Retina (tissue), 1 donor: Measurements from ENCODE around the gene SRP14.
"Not testable (repeated sequence)": the region's sequence is repeated elsewhere in the genome, so short reads cannot be mapped to it uniquely, and the experiment has no call there.

Experiments used
- DNase-seq: peaks from one replicate; pipeline ENCODE4 v3.0.0-alpha.2; 2016

Gene SRP14

DNA sequence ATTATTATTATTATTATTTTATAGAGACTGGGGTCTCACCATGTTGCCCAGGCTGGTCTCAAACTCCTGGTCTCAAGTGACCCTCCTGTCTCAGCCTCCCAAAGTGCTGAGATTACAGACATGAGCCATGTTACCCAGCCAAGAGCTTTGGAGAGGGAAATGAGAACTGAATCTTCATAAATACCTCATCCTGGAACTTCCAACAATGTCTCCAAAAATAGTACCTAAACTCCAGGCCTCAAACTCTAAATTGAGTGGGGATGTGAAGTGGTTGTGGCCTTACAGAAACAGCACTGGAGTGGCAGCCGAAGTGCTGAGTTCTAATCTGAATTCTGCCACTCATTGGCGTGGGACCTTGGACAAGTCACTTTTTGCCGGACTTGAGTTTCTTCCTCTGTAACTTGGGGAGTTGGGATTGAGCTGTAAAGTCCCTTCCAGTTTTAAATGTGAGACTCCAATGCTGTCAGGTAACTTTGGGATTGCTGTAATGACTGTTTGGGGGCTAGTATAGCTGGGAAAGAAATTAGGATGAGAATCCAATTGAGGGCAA lies 10.0 kb upstream of the SRP14 start:
- no peak for DNase-seq

DNA sequence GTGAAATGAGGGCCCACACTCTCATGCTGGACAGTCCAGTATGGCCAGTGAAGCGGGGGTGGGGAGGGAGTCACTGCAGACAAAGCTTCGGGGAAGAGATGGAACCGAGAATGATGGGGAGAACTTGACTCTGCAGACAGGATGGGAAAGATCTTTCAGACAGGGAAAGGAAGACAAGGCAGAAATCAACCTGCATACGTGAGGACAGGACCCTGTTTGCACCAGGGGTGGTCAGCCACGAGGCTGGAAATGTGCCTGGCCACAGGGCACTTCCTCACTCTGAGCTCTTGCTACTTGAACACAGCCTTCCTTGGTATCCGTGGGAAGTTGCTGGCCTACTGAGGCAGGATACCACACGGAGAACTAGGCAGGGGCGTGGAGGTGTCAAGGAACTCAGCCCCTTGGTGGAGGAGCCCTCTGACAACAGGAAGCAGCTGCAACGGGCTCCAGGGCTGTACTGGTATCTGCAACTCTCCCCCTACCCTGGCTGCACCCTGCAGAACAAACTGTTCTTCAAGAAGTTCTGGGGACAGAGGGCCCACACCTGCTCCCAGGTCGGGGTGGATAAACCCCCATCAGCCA lies 9.3 kb upstream of the SRP14 start:
- no peak for DNase-seq

DNA sequence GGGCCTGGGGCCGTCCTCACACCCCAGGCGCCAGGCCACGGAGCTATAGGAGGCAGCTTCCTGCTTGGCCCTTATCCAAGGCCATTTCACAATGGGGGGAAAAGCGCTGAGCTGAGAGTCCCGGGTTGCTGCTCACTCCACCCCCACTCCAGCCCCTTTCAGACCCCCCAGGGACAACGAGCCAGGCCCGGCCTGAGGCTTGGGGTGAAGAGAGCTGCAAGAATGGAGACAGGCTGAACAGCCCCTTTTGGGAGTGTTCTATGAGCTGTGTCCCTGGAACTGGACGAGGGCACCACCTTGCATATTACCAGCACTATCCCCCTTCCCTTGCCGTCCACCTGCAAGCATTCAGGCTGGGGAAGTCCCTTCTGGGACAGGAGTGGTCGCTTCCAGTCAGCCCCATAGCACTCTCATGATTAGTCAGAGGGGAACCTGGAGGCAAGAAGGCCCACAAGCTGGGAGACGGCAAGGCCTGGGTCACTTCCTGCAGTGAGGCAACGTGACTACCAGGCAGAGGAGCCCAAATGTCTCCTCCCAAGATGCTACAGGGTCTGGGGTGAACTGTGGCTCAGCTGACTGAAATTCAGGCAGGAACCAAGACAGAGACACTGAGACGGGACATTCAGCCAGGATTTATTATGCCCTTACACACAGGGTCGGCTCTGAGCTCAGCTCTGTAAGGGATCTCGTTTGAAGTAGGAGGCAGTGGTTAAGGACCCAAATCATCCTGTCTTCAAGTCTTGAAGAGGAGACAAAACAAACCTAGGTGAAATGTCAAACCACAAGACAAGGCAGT lies 8.6 kb upstream of the SRP14 start:
- no peak for DNase-seq

DNA sequence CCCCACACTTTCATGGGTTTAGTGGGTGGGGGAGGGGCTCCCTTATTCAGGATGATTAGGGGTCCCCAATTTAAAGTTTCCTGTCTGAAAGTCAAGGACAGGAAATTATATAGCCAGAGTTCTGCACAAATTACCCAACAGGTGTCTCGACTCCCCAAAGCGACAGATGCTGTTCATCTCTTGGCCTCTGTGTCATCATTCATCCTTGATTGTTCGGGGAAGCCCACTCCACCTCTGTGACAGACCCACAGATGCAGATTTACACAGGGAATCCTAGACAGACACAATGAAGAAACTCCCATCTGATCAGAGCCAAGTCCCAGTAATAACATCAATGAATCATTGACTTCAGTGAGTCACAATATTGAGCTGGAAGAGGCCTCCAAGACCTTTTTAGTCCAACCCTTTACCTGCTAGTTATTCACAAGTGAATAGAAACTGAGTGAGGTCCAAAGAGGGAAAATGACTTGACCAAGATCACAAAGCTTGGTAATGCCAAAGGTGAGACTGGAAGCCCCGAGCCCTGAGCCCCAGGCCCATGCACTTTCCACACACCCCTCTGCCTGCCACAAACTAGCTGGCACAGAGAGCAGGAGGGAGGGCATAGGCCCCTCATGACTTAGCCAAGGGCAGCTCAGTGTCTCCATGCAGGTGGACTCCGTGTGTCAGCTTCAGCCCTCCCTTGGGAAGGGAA lies 7.9 kb upstream of the SRP14 start:
- DNase-seq: no peak

DNA sequence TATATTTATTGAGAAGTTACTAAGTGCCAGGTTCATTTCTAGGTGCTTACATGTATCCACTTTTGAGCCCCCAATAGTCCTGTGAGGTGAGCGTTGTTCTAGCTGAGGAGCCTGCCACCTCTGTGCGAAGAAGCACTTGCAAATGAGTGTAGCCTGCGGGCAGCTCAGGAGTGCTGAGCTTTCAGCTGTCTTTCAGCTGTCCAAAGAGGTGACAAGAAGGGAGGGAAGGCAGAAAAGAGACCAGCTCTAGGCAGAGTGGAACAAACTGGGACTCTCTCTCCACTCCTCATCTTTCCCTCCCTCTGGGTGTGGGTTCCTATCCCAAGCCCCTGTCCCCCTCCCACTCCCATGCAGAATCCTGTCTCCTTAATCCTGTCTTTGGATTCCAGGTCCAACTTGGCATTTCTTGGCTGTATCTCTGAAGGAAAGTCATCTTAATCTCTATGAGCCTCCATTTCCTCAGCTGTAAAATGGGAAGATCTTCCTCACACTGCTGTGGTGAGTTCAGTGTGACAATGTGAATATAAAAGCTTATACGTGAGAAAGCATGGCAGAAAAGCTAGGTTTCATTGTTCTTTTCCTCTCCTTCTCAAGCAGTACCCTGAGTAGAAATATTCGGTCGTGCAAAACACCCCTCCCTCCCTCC lies 6.7 kb upstream of the SRP14 start:
- no peak for DNase-seq

DNA sequence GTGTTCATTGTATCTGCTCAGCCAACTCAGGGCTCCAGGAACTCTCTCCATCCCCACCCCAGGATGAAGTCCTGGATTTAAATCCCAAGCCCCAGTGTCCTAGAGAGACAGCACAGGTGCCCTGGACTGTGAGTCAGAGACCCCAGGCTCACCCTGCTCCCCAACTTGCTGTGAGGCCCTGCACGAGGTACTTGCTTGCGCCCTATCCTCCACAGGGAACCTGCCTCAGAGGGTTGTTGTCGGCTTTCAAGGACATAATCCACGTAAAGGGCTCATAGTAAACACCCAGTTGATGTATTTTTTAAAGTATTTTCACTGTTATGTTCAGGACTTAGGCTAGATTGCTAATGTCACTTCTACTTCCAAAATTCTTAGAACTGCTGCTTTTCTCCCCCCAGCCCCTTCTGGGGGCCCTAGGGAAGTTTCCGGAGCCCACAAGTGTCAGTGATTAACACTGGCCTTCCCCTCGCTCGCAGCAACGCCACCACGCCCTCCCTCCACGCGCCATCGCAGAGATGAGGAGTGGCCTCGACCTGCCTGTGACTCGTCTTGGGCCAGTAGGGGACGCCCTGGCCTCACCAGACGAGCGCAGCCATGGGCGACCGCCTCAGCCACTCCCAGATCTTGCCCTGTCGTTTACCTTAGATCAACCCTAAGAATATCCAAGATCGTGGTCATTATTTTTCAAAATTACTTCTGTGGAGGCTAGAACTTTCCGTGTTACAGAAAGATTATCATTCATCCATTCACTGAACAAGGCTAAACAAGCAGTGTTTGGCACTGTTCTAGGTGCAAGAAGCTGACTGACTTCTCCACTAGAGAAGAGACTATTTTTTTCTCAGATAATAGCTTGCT lies 6.0 kb upstream of the SRP14 start:
- DNase-seq: peak; percentile 80

DNA sequence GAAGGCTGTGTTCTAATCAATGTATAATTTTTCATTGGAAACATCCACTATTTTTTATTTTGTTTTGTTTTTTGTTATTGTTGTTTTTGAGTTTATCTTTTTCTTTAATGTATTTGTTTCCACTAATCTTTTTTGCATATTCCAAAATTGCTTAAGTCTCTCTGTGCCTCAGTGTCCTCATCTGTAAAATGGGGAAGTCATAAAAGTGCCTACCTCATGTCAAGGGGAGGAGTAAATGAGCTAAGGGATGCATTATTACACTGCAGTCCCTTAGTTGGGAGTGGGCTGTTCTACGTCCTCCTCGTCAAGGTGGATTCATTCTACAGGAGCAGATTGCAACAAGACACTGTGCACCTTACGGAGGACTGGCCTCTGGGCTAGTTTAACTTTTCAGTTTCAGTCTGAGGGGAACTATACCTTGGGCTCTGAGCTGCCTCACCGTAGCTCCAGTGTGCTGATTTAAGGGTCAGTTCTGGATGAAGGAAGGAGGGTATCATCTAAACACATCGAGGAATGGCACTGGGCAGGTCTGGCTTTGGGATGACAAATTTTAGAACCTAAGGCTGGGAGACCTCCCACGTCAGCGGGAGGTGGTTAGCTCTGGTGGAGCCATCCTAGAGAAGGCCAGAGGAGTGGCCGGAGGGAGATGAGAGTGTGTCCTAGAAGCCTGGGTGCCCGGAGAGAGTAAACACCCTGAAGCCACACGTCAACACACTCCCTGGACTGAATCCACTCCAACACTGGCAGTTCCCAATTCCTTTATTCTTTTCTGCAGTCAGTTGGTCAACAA lies 5.1 kb upstream of the SRP14 start:
- DNase-seq: no peak

DNA sequence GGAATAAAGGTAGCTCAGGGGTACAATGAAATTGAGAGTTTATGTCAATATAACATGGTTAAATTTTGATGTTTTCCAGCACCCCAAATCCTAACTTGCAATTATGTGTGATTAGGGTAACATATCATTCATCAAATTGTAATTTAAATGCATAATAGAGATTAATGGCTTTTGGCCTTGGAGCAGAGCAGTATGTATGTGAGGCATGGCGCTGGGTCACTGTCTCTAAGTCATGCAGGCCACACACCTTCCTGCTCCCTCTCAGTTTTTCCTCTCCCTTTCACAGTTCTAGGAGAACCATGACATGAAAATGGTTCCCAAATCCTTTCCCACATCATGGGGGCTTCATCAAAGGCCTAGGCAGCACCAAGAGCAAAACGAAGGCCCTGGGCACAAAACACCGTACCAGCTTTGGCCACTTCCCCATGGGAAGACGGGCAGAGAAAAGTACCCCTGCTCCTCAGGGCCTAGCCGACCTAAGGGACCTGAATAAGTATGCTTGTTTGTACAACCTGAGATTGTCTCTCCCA lies 3.9 kb upstream of the SRP14 start:
- no peak for DNase-seq

DNA sequence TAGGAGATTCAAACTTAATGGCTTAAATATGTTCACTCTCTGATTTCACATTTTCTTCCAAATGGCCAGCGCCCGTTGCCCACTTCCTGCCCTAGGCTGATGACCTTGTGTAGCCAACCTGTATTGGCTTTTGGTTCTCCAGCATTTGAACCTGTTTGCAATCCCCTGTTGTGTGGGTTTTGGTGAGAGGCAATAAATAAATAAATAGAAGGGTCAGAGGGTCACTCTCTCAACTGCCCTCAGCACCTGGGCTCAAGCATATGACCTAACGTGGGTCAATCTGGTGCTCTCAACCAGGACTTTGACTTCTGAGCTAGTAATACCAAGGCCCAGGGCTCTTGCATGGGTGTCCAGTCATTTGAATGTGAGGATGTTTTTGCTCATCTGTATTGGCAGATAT lies 1.8 kb upstream of the SRP14 start:
- DNase-seq: no peak

DNA sequence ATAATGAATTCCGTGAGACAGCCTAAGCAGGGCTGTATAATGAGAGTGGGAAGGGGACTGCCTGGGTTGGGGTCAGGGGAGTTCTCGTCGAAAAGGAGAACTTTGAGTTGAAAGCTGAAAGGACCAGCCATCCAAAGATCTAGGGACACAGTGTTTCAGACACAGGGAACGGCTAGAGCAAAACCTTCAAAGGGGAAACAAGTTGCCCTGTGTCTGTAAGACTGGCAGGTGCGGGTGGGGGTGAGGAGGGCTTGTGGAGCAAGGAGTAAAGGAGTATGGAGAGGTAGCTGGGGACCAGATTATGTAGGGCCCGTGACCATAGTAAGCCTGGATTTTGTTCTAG lies 1.3 kb upstream of the SRP14 start:
- no peak for DNase-seq

DNA sequence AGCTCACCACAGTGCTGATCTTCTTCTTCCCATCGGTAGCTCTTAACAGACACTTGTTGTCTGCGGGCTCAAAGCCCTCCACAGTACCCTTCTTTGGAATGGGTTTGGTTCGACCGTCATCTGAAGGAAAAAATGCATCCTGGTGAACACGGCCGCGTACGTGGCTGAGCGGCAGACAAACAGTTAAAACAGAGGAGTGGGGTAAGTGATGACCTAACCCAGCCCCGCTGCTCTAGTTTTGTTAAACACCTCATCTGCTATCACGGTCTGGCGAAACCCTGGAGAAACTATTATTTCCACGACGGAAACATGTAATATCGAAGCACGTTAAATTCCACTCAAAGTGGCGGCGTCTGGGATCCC lies 725 bp downstream of the SRP14 start:
- no peak for DNase-seq

DNA sequence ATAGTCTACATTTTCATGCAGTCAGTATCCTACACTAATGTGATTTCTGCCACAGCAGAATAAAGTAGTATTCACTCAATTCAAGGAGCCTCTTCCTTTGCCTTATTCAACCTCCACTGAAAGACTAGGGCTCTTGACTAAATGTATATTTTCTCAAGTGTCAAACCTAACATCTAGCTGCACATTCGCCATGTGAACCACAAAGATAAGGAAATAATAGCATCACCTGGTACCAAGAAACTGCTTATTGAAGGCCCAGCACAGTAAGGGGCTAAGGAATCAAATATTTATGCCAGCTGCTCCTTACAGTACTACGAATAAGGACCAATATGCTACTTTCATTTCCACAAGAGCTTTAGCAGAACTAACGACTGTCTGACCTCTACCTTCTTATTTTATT lies 1.3 kb downstream of the SRP14 start:
- no peak for DNase-seq

DNA sequence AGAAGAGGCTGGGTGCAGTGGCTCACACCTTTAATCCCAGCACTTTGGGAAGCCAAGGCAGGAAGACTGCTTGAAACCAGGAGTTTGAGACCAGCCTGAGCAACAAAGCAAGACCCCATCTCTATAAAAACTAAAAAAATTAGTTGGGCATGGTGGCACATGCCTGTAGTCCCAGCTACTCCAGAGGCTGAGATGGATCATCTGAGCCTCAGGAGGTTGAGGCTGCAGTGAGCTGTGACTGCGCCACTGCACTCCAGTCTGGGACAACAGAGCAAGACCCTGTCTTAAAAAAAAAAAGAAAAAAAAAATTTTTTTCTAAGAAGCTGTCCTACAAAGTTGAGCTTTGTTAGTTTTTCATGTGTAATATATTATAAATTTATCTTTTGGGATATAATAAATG lies 3.8 kb downstream of the SRP14 start:
- DNase-seq: not testable (repeated sequence)

DNA sequence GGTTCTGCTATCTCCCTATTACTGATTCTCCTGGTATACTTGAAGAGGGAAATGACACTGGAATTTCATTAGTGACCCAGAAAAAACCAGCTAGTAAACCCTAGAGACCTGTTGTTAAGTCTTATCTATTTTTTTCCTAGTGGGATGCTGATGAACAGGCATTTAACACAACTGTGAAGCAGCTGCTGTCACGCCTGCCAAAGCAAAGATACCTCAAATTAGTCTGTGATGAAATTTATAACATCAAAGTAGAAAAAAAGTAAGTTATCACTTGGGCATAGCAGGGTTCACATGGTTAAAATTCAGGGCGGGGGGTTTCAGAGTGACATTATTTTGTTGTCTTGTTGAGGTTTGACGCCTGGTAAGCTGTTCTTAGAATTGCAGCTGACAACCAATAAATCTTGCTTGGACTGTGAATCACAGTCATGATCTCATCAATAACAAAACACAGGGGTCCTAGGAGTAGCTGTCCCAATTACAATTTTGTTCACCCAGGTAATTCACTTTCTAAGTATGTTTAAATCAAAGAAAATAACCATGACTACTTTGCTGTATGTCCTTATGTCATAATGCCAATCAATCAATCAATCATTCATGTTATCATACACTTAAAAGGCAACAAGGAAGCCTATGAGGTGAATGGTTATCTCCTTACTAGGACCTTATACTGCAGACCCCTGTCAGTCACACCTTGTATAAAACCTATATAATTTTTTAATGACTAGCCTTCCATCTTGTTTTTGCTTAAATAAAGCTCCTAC lies 4.6 kb downstream of the SRP14 start:
- no peak for DNase-seq

DNA sequence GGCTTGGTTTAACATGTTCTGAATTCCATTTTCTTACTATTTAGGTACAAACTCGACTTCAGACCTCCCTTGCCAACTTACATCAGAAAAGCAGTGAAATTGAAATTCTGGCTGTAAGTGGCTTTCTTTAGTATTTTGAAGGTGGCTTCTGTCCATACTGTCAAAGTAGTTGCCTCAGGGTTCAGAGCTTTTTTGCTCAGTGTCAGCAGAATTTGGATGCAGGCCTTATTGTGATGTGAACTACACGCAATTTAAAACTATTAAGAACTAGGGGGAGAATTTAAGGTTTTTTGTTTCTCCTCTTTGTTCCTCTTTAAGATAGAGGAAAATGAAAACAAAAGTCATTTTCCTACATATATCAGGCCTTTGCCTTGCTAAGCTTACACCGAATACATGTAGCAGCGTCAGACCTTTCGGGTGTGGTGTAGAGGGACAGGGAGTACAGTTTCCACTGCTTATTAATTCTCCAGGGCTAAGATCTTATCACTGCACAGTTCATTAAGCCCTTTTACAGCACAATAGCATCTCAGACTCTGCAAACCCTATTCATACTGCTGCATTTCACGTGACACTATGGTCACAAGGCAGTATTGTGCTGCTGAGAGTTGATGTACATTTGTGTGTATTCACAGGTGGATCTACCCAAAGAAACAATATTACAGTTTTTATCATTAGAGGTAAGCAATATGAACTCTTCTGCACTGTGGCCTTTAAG lies 6.7 kb downstream of the SRP14 start:
- no peak for DNase-seq

DNA sequence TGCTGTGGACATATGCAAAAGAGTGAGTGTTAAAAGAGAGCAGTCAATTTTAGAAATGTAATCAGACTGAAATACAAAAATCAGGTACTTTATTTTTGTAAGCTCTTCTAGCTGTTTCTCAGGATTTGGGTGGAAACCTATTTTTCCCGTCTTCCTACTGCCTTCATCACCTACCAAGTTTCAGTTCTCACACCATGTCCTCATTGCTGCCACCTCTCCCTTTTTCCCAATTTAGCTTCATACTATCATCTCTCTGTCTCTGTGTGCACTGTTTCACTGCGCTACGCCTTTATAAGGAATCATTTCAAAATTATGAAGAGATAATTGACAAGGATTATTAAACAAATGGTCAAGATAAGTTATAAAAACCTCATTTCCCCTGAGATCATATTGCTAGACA lies 7.7 kb downstream of the SRP14 start:
- no peak for DNase-seq

DNA sequence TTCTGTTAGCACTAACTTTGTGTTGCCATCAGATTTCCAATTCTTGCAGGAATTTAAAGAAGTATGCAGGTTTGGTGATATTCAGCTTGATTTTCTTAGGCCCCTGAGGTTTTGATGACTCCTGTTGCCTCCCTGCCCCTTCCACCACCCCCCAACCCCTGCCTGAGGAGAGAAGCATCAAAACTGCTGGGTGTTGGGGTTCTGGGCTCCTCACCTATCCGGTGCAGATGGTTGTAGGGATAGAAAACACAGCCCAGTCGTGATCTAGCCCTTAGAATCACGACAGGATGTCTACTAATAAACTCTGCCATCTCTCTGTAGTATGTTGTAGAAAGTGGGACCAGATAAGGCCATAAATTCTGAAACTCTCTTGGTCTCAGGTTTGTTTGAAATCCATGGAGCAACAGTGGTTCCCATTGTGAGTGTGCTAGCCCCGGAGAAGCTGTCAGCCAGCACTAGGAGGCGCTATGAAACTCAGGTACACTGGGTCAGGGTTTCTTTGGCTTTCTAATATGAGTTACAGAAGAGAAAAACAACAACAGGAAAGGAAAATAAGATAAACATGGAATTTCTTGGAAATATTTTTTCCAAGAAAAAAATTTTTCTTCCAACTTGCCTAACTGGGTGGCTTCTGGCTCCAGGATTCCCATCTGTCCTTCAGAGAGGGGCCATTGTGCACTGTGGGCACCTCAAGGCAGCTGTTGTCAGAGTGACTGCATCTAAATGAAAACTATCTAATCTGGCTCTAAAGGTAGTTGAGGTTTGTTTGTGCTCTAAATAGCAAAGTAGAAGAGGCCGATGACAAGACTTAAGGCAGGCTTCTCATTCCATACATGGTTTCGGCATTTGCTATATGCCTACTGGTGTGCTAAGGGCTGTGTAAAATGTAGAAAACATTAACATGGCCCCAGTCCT lies 8.7 kb downstream of the SRP14 start:
- no peak for DNase-seq

DNA sequence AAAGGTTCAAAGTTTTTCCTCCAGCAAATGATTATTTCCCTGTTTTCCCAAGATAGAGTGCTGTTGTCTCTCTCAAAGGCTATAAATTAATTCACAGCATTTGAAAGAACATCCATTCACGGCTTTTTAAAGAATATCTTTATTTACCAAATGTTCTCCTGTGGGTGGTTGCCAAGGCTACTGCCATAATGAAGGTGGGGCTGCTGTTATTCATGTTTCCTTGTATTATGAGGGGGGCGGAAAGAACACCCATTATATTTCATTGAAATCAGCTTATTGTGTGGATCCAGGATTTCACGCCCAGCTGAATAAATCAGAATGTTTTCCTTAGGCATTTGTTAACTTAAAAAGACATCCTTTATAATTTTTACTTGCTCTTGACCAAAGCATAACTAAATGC lies 10.1 kb downstream of the SRP14 start:
- no peak for DNase-seq

DNA sequence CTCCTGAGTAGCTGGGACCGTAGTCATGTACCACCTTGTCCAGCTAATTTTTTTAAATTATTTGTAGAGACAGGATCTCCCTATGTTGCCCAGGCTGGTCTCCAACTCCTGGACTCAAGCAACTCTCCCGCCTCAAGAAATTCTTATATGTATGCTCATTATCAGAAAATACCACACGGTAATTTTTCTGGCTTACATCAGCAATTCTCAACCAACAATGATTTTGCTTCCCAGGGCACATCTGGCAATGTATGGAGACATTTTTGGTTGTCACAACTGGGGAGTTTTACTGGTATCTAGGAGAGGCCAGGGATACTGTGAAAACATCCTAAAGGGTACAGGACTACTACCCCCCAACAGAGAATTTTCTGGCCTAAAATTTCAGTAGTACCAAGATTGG lies 10.8 kb downstream of the SRP14 start:
- no peak for DNase-seq
